HG03039 (cell line): ENCODE measurements around the gene SFMBT1.

Experiments
- ATAC-seq: cut with Tn5 transposase; IDR thresholded peaks from one replicate; pipeline ENCODE4 v1.9.1; 2021; ENCODE audit warnings: mild to moderate bottlenecking, moderate library complexity; ENCODE audit not compliant: unreplicated experiment

SFMBT1 gene

DNA sequence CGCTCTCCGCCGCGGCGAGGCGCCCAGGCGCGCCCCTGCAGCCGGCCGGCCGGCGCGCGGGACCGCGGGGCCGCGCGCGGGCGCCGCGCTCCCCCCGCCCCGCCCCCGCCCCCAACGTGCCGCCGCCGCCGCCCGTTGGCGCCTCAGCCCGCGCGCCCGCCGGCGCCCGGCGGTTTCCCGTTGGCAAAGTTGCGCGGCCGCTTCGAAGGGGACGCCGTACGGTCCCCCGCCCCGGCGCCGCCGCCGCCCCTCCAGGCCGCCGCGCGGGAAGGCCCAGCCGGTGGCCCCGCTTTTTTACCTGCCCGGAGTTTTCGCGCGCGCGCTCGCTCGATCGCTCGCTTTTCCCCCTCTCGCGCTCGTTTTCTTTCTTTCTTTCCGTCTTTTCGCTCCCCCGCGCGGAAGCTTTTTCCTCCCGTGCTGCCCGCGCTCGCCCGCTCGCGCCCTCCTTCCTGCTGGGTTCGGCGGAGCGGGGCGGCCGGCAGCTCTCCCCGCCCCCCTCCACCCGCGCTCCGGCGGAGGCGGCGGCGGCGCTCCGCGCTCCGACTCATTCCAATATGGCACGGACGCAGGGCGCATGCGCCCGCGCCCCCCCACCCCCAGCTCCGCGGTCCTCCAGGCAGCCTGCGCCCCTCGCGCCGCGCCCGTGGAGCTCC is at the start of gene SFMBT1:
Gene SFMBT1, minus strand, starts transcription at position 556 of the 653 bp plus-strand sequence. CDS start 76,945 bp downstream, outside the sequence.
- peak; percentile 39 for ATAC-seq

DNA sequence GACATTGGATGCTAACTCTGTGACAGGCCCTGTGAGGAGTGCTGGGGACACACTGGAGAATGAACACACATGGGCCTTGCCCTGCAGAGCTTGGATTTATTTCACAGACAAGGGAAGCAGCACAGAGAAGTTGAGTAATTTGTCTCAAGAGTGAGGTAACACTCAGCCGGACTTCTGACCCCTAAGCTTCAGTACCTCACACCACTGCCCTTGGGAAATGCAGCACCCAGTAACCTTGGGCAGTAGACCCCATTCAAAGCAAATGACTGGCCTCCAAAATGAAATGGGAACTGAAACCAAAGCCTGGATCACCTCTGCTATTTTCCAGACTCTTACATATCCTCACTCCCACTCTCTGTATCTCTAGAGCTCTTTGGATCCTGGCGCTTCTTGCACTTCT is 47.1 kb upstream of the SFMBT1 start:
- ATAC-seq, result no peak

GRCh38 chr3:53092216-53092615 is 46.3 kb upstream of the SFMBT1 start:
- ATAC-seq, result no peak

DNA sequence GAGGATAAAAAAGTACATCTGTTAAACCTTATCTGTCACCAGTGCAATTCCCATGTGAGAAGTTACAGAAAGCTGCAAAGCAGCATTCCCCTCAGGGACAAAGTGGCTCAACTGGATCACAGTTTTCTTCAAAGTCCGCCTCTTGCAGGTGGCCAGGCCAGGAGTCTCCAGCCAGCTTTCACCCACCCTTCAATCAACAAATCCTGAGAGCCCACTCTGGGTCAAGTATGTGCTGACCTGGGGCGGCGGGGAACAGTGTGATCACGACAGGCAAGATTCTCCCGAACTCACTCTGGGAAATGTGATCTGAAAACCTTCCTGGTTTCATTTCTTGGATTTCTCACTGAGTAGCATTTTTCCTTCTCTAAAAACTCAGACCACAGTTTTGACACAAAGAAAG is 45.1 kb upstream of the SFMBT1 start:
- ATAC-seq, result no peak

- no peak for ATAC-seq
These were observed 43.6 kb upstream of the SFMBT1 start for GRCh38 chr3:53089511-53089910.

GRCh38 chr3:53085476-53085875 is 39.6 kb upstream of the SFMBT1 start:
- no peak for ATAC-seq

GRCh38 chr3:53084310-53085001 is 38.6 kb upstream of the SFMBT1 start:
- no peak for ATAC-seq

GRCh38 chr3:53083949-53084309 is 38.1 kb upstream of the SFMBT1 start:
- no peak for ATAC-seq

DNA sequence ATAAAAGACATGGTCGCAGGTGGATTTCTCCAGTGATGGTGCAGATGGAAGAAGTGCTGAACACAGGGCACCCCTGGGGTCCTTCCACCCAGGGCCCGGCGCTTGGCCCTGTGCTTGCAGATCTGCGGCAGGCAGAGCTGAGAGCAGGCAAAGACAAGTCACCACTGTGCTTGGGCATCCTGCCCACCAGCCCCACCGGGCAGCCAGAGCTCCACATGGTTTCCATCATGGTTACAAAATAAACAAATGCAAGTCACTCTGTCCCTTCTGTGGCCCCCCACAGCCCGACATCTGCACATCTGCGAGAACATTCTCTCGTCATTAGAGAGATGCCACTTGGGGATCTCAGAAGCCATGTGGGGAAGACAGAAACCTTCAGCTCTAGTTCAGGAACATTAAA is 37.6 kb upstream of the SFMBT1 start:
- ATAC-seq, result no peak

- ATAC-seq, result no peak
These were observed 36.9 kb upstream of the SFMBT1 start for GRCh38 chr3:53082736-53083135.

DNA sequence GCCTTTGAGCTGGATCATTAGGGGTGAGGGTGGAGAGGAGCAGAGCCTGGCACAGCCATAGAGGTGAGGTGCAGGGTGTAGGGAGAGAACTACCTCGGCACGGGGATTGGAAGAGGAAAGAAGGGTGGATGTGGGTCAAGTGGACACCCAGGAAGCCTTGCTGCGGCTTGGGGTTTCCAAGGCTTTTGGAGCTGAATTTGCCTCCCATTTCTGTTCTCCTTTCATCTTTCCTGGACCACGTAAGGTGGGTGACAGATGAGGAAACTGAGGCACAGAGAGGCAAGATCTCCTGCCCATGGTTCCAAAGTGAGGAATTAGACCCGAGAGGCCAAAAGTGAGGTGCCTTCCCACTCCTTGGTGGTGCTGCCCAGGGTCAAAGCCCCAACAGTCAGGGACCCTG is 35.4 kb upstream of the SFMBT1 start:
- ATAC-seq, result no peak

DNA sequence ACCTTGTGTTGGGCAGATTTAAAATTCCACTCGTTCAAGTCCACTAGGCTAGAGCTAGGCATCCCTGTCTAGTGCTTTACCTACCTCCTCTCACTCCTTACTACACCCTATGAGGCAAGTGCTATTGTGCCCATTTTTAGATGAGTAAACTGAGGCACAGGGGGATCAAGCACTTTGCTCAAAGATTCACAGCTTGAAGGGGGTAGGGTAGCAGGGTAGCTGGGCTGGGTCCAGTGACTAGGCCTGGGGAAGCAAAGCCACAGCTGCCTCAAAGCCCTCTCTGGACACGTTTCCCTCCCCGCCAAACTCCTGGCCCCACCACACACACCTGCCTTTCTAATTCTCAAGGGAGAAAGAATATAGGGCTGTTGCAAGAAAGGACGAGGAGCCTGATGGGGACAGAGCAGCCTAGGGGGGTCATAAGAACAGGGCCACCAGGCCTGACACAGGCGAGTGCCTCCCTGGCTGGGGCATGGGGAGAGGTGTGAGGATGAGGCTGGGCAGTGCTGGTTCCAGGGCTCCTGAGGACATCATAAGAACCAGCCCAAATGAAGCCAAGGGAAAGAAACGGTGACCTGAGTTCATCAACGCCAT is 34.8 kb upstream of the SFMBT1 start:
- no peak for ATAC-seq

GRCh38 chr3:53079791-53080555 is 34.1 kb upstream of the SFMBT1 start:
- no peak for ATAC-seq

GRCh38 chr3:53079147-53079546 is 33.3 kb upstream of the SFMBT1 start:
- ATAC-seq, result no peak

DNA sequence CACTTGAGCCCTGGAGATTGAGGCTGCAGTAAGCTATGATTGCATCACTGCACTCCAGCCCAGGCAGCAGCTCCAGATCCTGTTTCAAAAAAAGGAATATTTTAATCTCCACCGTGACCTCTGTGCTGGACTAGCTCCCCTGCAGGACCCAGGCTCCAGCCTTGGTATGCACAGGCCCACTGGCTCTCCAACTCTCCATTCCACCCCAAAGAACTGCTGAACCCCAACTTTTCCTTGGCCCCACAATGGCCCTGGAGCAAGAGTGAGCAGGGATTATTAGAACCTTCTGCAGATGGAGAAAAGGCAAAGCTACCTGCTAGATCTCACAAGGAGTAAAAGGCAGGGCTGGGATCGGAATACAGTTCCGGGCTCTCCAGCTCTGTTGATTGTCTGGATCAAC is 32.8 kb upstream of the SFMBT1 start:
- ATAC-seq, result no peak

DNA sequence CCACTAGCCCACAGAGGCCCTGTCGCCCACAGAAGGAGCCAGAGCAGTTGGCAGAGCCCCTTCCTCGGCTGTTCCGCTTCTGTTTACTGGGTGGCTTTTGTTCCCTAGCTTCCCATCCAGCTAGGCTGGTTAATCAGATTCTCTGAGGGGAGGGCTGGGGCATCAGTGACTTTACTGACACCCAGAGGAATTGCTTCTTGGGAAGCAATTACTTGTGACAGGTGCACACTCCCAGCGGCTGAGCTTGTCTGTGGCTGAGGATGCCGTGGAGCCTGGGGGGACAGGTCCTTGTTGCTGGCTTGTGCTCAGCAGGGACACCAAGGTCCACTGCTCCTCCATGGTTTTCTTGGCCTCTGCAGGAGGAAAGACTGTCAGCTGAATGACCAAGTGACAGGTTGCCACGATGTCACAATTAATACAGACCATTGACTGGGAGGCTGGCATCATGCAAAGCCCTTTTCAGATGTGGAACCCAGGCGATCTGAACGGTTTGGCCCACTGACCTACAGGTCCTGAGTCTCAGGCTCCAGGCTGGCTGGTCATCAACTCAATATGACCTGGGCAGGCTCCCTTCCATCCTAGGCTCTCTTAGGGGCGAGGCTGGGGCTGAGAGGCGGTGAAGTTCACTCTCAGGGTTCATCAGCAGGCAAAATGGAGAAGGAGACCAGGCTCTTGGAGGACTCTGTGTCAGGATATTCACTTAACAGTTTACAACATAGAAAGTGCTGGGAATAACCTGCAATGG is 31.8 kb upstream of the SFMBT1 start:
- no peak for ATAC-seq

DNA sequence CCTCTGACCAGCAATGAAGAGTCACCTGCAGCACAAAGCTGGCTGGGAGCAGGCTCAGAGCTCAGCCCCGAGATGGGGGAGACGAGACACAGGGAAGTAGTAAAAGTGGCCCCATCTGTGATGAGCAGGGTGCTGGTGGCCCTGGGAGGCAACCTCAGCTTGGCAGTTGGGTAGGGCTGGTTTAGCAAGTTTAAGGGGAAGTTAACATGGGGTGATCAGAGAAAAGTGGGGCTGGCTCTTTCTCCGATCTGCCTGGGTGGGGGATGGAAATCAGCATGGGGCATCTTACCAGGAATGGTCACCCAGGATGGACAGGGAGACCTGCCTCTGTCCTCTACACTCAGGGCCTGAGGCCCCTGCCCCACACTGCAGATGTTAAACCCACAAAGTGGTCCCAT is 29.9 kb upstream of the SFMBT1 start:
- ATAC-seq, result no peak

GRCh38 chr3:53074761-53075742 is 29.2 kb upstream of the SFMBT1 start:
- ATAC-seq, result no peak

DNA sequence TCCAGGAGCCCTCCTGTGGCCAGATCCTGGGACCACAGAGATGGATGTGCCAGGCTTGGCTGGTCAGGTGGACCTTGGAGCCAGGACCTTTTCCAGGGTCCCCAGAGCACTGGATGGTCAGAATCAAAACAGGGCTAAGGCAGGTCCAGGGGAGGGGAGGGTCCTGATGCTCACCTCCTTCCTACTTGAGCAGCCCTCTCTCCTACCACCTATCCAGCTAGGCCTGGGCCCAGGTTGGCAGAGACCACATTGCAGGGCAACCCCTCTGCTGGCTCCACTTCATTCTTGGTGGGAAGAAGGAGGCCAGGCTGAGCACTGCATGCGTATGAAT is 28.5 kb upstream of the SFMBT1 start:
- no peak for ATAC-seq
